ENCODE data around the gene MRPL3. TPM values are rescaled to one million over a fixed set of nuclear protein-coding genes. Genes with fewer than 3 reads are reported as not detected.

The MRPL3 gene
- polyA plus RNA-seq, 2 of the 4 experiments (the other 2 are of a cell fraction): 108 to 215 TPM

- ChIA-PET POLR2A (no interaction called here), CTCF (no interaction called here)
- no peak overlapping the region for H3K27ac ChIP-seq
- no peak overlapping the region for H3K4me2 ChIP-seq
- H3K4me3 ChIP-seq: no peak overlapping the region
- FAIRE-seq: no peak
- no peaks in the 10 kb centered on the region for H3K9me3 ChIP-seq
- peaks cover 13% of the 10 kb centered on the region; the same call in 2 of the 3 replicates for H3K4me1 ChIP-seq
- no peak for TF ChIP-seq HOXB13 (CRISPR knock-in tag; IDR thresholded peaks at IDR 0.05; ENCODE audit: low read depth)
- TF ChIP-seq POLR2AphosphoS2 (conservative IDR thresholded peaks at IDR 0.05; ENCODE audit: low read length): no peak
- no peak for TF ChIP-seq EHF (CRISPR knock-in tag; IDR thresholded peaks at IDR 0.05)
- ATAC-seq: no peak
- no peak for DNase-seq (ENCODE audit: low read depth in 1 of 2, low spot score in 1 of 2)
Observed at GRCh38 chr3:131540143-131540542, 37.4 kb upstream of the MRPL3 start.

DNA sequence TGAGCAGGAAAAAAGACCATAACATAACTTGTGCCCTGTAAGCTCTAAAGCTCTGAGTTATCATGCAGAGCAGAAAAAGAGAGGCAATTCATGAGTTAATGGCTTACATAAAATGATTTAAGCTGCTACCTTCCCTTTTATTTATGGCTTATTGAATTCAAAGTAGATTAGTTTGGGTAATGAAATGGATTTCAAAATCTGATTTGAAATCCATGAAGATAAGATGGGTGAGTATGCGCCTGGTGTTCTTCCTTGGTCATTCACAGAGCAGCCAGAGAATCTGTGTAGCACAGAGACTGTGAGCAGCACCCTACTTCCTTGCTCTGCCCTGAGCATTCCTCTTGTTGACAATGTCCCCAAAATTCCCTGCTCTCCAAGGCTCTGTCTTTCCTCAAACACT, 36.2 kb upstream of the MRPL3 start:
- WGBS (ENCODE audit: missing lambda C conversion rate): 95% methylated on average over 1 of the region's 1 CpG
- TF ChIP-seq ESRRA (IDR thresholded peaks at IDR 0.05; ENCODE audit: borderline replicate concordance, low read length): no peak
- ATAC-seq (no peak), FAIRE-seq (no peak), DNase-seq (ENCODE audit: low read depth in 1 of 2, low spot score in 1 of 2) (no peak)
- Histone ChIP-seq H3K4me1 (peaks cover 8% of the 10 kb centered on the region; the same call in 2 of the 3 replicates), H3K27ac (no peak overlapping the region), H3K4me3 (no peak overlapping the region), H3K9me3 (no peaks in the 10 kb centered on the region), H3K4me2 (no peak overlapping the region)
- CTCF ChIA-PET: no interaction called here
- POLR2A ChIA-PET: no interaction called here

- DNase-seq (ENCODE audit: low read depth in 1 of 2, low spot score in 1 of 2) (no peak), FAIRE-seq (no peak), ATAC-seq (no peak)
- POLR2A ChIA-PET: no interaction called here
- CTCF ChIA-PET: interaction anchor here (1.0 kb wide), 1 partner anchor 497 kb away, joined by 3 read pairs; the partner anchor contains the start of gene CPNE4
- Histone ChIP-seq H3K4me2 (no peak overlapping the region), H3K27ac (no peak overlapping the region), H3K9me3 (no peaks in the 10 kb centered on the region), H3K4me3 (no peak overlapping the region), H3K4me1 (no peaks in the 10 kb centered on the region)
- WGBS (ENCODE audit: missing lambda C conversion rate): 100% methylated on average over 3 of the region's 3 CpGs
- TF ChIP-seq EP300 (IDR thresholded peaks at IDR 0.05): no peak
- no peak for TF ChIP-seq RNF2 (IDR thresholded peaks at IDR 0.05; ENCODE audit: borderline replicate concordance, low read depth)
- TF ChIP-seq FOXS1 (CRISPR knock-in tag; IDR thresholded peaks at IDR 0.05): no peak
- no peak for TF ChIP-seq FOSL2 (IDR thresholded peaks at IDR 0.05)
- TF ChIP-seq FOSL2 (CRISPR knock-in tag; IDR thresholded peaks at IDR 0.05): no peak
- TF ChIP-seq RFX5 (IDR thresholded peaks at IDR 0.05): no peak
- TF ChIP-seq RARB (CRISPR knock-in tag; IDR thresholded peaks at IDR 0.05): no peak
- no peak for TF ChIP-seq MAFK (IDR thresholded peaks at IDR 0.05; ENCODE audit: partially characterized antibody)
- no peak for TF ChIP-seq MAZ (IDR thresholded peaks at IDR 0.05; ENCODE audit: borderline replicate concordance, low read depth, low read length)
- TF ChIP-seq HOXB5 (CRISPR knock-in tag; IDR thresholded peaks at IDR 0.05): no peak
- TF ChIP-seq RAD21 (conservative IDR thresholded peaks at IDR 0.05 in 1 of 2, IDR thresholded peaks at IDR 0.05 in 1 of 2): no peak
- no peak for TF ChIP-seq CBX2 (IDR thresholded peaks at IDR 0.05; ENCODE audit: borderline replicate concordance, low read depth)
- no peak for TF ChIP-seq JUNB (IDR thresholded peaks at IDR 0.05)
Observed at GRCh38 chr3:131537531-131537930, 34.8 kb upstream of the MRPL3 start.

DNA sequence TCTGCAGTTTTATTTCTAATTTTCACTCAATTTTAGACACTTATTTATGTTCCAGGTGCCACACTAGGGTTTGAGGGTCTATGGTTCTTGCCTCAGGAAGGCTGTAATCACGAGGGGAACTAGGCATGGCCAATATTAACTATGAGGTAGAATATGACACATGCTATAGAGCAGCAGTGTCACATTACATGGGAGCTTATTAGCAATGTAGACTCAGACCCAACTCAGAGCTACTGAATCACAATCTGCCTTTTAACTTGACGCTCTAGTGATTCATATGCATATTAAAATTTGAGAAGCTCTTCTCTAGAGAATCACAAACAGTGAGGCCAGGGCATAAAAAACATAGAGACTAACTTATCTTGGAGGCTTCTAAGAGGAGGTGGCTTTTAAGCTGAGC, 32.8 kb upstream of the MRPL3 start:
- Histone ChIP-seq H3K4me1 (no peaks in the 10 kb centered on the region), H3K4me3 (no peak overlapping the region), H3K9me3 (no peaks in the 10 kb centered on the region), H3K4me2 (no peak overlapping the region), H3K27ac (no peak overlapping the region)
- ATAC-seq (no peak), DNase-seq (ENCODE audit: low read depth in 1 of 2, low spot score in 1 of 2) (no peak), FAIRE-seq (no peak)
- TF ChIP-seq FOXS1 (CRISPR knock-in tag; IDR thresholded peaks at IDR 0.05) (no peak), JUN (IDR thresholded peaks at IDR 0.05) (no peak), TP53 (CRISPR knock-in tag; IDR thresholded peaks at IDR 0.05) (no peak), GATA3 (IDR thresholded peaks at IDR 0.05; ENCODE audit: borderline replicate concordance) (no peak), FOSB (CRISPR knock-in tag; IDR thresholded peaks at IDR 0.05) (no peak), JUNB (IDR thresholded peaks at IDR 0.05) (no peak), SMC3 (IDR thresholded peaks at IDR 0.05) (no peak), CHD4 (IDR thresholded peaks at IDR 0.05; ENCODE audit: borderline replicate concordance) (no peak), HEYL (CRISPR knock-in tag; IDR thresholded peaks at IDR 0.05) (no peak), ZC3H11A (IDR thresholded peaks at IDR 0.05) (no peak), ZFP36 (IDR thresholded peaks at IDR 0.05; ENCODE audit: borderline replicate concordance, partially characterized antibody) (no peak), CBX2 (IDR thresholded peaks at IDR 0.05; ENCODE audit: borderline replicate concordance, low read depth) (no peak), POLR2AphosphoS2 (conservative IDR thresholded peaks at IDR 0.05; ENCODE audit: low read length) (no peak), NPAS2 (CRISPR knock-in tag; IDR thresholded peaks at IDR 0.05; ENCODE audit: borderline replicate concordance) (no peak), KDM1A (IDR thresholded peaks at IDR 0.05; ENCODE audit: low read depth) (no peak)
- TF ChIP-seq, protein P1, sequence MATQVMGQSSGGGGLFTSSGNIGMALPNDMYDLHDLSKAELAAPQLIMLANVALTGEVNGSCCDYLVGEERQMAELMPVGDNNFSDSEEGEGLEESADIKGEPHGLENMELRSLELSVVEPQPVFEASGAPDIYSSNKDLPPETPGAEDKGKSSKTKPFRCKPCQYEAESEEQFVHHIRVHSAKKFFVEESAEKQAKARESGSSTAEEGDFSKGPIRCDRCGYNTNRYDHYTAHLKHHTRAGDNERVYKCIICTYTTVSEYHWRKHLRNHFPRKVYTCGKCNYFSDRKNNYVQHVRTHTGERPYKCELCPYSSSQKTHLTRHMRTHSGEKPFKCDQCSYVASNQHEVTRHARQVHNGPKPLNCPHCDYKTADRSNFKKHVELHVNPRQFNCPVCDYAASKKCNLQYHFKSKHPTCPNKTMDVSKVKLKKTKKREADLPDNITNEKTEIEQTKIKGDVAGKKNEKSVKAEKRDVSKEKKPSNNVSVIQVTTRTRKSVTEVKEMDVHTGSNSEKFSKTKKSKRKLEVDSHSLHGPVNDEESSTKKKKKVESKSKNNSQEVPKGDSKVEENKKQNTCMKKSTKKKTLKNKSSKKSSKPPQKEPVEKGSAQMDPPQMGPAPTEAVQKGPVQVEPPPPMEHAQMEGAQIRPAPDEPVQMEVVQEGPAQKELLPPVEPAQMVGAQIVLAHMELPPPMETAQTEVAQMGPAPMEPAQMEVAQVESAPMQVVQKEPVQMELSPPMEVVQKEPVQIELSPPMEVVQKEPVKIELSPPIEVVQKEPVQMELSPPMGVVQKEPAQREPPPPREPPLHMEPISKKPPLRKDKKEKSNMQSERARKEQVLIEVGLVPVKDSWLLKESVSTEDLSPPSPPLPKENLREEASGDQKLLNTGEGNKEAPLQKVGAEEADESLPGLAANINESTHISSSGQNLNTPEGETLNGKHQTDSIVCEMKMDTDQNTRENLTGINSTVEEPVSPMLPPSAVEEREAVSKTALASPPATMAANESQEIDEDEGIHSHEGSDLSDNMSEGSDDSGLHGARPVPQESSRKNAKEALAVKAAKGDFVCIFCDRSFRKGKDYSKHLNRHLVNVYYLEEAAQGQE (IDR thresholded peaks at IDR 0.05): no peak
- POLR2A ChIA-PET: no interaction called here
- WGBS (ENCODE audit: missing lambda C conversion rate): 42% methylated on average over 2 of the region's 2 CpGs
- CTCF ChIA-PET: no interaction called here

Data from A549 (cell line).